ENCODE data around the gene TENM4.

Gene TENM4

GRCh38 chr11:79046366-79046765 is 394.5 kb downstream of the TENM4 start:
- no peak for DNase-seq (ENCODE audit: low read depth in 1 of 2, low spot score in 1 of 2)
- TF ChIP-seq JUND (IDR thresholded peaks at IDR 0.05; ENCODE audit: low read depth) = no peak
- in situ Hi-C loops (cut with HindIII; ENCODE audit: low pct_unique_long_range_greater_than_20kb, low sequenced_read_pairs) = no loop called here

- no peak for TF ChIP-seq JUND (IDR thresholded peaks at IDR 0.05; ENCODE audit: low read depth)
- no peak for DNase-seq (ENCODE audit: low read depth in 1 of 2, low spot score in 1 of 2)
- in situ Hi-C loops (cut with HindIII; ENCODE audit: low pct_unique_long_range_greater_than_20kb, low sequenced_read_pairs) = no loop called here
These were observed 395.0 kb downstream of the TENM4 start for GRCh38 chr11:79045800-79046304.

- no peak for DNase-seq (ENCODE audit: low read depth in 1 of 2, low spot score in 1 of 2)
- no peak for TF ChIP-seq JUND (IDR thresholded peaks at IDR 0.05; ENCODE audit: low read depth)
- in situ Hi-C loops (cut with HindIII; ENCODE audit: low pct_unique_long_range_greater_than_20kb, low sequenced_read_pairs) = no loop called here
These were observed 395.6 kb downstream of the TENM4 start for GRCh38 chr11:79045018-79045799.

- no peak for TF ChIP-seq JUND (IDR thresholded peaks at IDR 0.05; ENCODE audit: low read depth)
- in situ Hi-C loops (cut with HindIII; ENCODE audit: low pct_unique_long_range_greater_than_20kb, low sequenced_read_pairs) = no loop called here
- DNase-seq (ENCODE audit: low read depth in 1 of 2, low spot score in 1 of 2) = no peak
These were observed 396.6 kb downstream of the TENM4 start for GRCh38 chr11:79044201-79044600.

- in situ Hi-C loops (cut with HindIII; ENCODE audit: low pct_unique_long_range_greater_than_20kb, low sequenced_read_pairs) = no loop called here
- DNase-seq (ENCODE audit: low read depth in 1 of 2, low spot score in 1 of 2) = no peak
- TF ChIP-seq JUND (IDR thresholded peaks at IDR 0.05; ENCODE audit: low read depth) = no peak
These were observed 397.1 kb downstream of the TENM4 start for GRCh38 chr11:79043726-79044125.

- no peak for TF ChIP-seq JUND (IDR thresholded peaks at IDR 0.05; ENCODE audit: low read depth)
- DNase-seq (ENCODE audit: low read depth in 1 of 2, low spot score in 1 of 2) = no peak
- in situ Hi-C loops (cut with HindIII; ENCODE audit: low pct_unique_long_range_greater_than_20kb, low sequenced_read_pairs) = no loop called here
These were observed 398.0 kb downstream of the TENM4 start for GRCh38 chr11:79042824-79043223.

- no peak for TF ChIP-seq JUND (IDR thresholded peaks at IDR 0.05; ENCODE audit: low read depth)
- in situ Hi-C loops (cut with HindIII; ENCODE audit: low pct_unique_long_range_greater_than_20kb, low sequenced_read_pairs) = no loop called here
- no peak for DNase-seq (ENCODE audit: low read depth in 1 of 2, low spot score in 1 of 2)
These were observed 400.5 kb downstream of the TENM4 start for GRCh38 chr11:79040348-79040747.

- DNase-seq (ENCODE audit: low read depth in 1 of 2, low spot score in 1 of 2) = no peak
- in situ Hi-C loops (cut with HindIII; ENCODE audit: low pct_unique_long_range_greater_than_20kb, low sequenced_read_pairs) = no loop called here
- TF ChIP-seq JUND (IDR thresholded peaks at IDR 0.05; ENCODE audit: low read depth) = no peak
These were observed 401.7 kb downstream of the TENM4 start for GRCh38 chr11:79039122-79039521.

GRCh38 chr11:79035881-79036280 is 404.9 kb downstream of the TENM4 start:
- TF ChIP-seq JUND (IDR thresholded peaks at IDR 0.05; ENCODE audit: low read depth) = no peak
- in situ Hi-C loops (cut with HindIII; ENCODE audit: low pct_unique_long_range_greater_than_20kb, low sequenced_read_pairs) = no loop called here
- no peak for DNase-seq (ENCODE audit: low read depth in 1 of 2, low spot score in 1 of 2)

GRCh38 chr11:79033833-79034232 is 407.0 kb downstream of the TENM4 start:
- in situ Hi-C loops (cut with HindIII; ENCODE audit: low pct_unique_long_range_greater_than_20kb, low sequenced_read_pairs) = no loop called here
- no peak for TF ChIP-seq JUND (IDR thresholded peaks at IDR 0.05; ENCODE audit: low read depth)
- no peak for DNase-seq (ENCODE audit: low read depth in 1 of 2, low spot score in 1 of 2)

GRCh38 chr11:79030448-79030847 is 410.4 kb downstream of the TENM4 start:
- no peak for TF ChIP-seq JUND (IDR thresholded peaks at IDR 0.05; ENCODE audit: low read depth)
- in situ Hi-C loops (cut with HindIII; ENCODE audit: low pct_unique_long_range_greater_than_20kb, low sequenced_read_pairs) = no loop called here
- no peak for DNase-seq (ENCODE audit: low read depth in 1 of 2, low spot score in 1 of 2)

GRCh38 chr11:79028225-79028624 is 412.6 kb downstream of the TENM4 start:
- TF ChIP-seq JUND (IDR thresholded peaks at IDR 0.05; ENCODE audit: low read depth) = no peak
- DNase-seq (ENCODE audit: low read depth in 1 of 2, low spot score in 1 of 2) = no peak
- in situ Hi-C loops (cut with HindIII; ENCODE audit: low pct_unique_long_range_greater_than_20kb, low sequenced_read_pairs) = no loop called here

GRCh38 chr11:79026803-79027445 is 413.9 kb downstream of the TENM4 start:
- TF ChIP-seq JUND (IDR thresholded peaks at IDR 0.05; ENCODE audit: low read depth) = no peak
- no peak for DNase-seq (ENCODE audit: low read depth in 1 of 2, low spot score in 1 of 2)
- in situ Hi-C loops (cut with HindIII; ENCODE audit: low pct_unique_long_range_greater_than_20kb, low sequenced_read_pairs) = no loop called here

Measured in T47D (cell line).